Glutamatergic neuron (in vitro differentiated cells): ENCODE results near the gene ITK. TPM values are rescaled to one million over a fixed set of nuclear protein-coding genes. Genes with fewer than 3 reads are reported as not detected.

Source experiments
- DNase-seq: peaks from one replicate; pipeline ENCODE4 v3.0.0; 2022
- H3K27ac Mint-ChIP-seq: one replicate; pipeline ENCODE4 v1.8.0; 2020; ENCODE audit warnings: mild to moderate bottlenecking, mixed read lengths, inconsistent platforms; ENCODE audit not compliant: unreplicated experiment
- H3K27me3 Mint-ChIP-seq: one replicate; pipeline ENCODE4 v1.8.0; 2020; ENCODE audit warnings: mild to moderate bottlenecking, moderate library complexity, mixed read lengths, inconsistent platforms; ENCODE audit not compliant: unreplicated experiment
- H3K36me3 Mint-ChIP-seq: one replicate; pipeline ENCODE4 v1.8.0; 2020; ENCODE audit warnings: mild to moderate bottlenecking, mixed read lengths, inconsistent platforms; ENCODE audit not compliant: unreplicated experiment
- H3K4me1 Mint-ChIP-seq: one replicate; pipeline ENCODE4 v1.8.0; 2020; ENCODE audit warnings: mild to moderate bottlenecking, low read depth, mixed read lengths, inconsistent platforms; ENCODE audit not compliant: unreplicated experiment
- H3K4me3 Mint-ChIP-seq: one replicate; pipeline ENCODE4 v1.8.0; 2020; ENCODE audit warnings: mild to moderate bottlenecking, mixed read lengths, inconsistent platforms; ENCODE audit not compliant: unreplicated experiment
- H3K9me3 Mint-ChIP-seq: one replicate; pipeline ENCODE4 v1.8.0; 2020; ENCODE audit warnings: mild to moderate bottlenecking, moderate library complexity, mixed read lengths, inconsistent platforms; ENCODE audit not compliant: unreplicated experiment
- total RNA-seq: library from RNA; stranded (reverse); fragmentation: NEBNext Ultra II Directional; extraction: Animal tissue kit (Norgen Biotek cat#: 25700); gene quantifications from one replicate; pipeline ENCODE4 v1.2.1, GENCODE V29; 2021; ENCODE audit not compliant: unreplicated experiment
- TF ChIP-seq, protein P1 (sequence below): fragments of 200-600 bp; sonication (generic); IDR thresholded peaks from one replicate; pipeline ENCODE4 v1.5.0; 2021; ENCODE audit not compliant: partially characterized antibody, unreplicated experiment

Gene ITK
- total RNA-seq, 1 donor from 2014 or later = not detected

DNA sequence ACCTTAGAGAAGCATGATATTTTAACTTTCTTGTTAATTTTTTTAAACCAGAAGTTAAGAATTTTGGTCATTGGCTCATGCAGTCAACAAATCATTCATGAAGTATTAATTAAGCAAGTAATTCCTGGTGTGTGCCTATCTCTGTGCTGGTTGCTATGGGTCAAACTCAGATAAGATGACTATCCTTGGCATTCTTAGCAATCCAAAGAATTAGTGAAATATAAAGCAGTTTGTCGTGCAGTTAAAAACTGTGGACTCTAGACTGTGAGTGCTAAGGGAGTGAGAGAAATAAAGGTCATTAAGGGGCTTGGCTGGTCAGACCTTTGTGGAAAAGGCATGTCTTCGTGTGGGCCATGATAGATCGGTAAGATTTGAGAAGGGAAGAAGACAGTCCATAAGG, 90.1 kb downstream of the ITK start:
- Mint-ChIP-seq H3K27ac (no peak overlapping the region), H3K4me1 (peaks cover 10% of the 10 kb centered on the region), H3K9me3 (no peaks in the 10 kb centered on the region), H3K4me3 (no peak overlapping the region), H3K36me3 (no peaks in the 10 kb centered on the region), H3K27me3 (no peaks in the 10 kb centered on the region)
- TF ChIP-seq, protein P1, sequence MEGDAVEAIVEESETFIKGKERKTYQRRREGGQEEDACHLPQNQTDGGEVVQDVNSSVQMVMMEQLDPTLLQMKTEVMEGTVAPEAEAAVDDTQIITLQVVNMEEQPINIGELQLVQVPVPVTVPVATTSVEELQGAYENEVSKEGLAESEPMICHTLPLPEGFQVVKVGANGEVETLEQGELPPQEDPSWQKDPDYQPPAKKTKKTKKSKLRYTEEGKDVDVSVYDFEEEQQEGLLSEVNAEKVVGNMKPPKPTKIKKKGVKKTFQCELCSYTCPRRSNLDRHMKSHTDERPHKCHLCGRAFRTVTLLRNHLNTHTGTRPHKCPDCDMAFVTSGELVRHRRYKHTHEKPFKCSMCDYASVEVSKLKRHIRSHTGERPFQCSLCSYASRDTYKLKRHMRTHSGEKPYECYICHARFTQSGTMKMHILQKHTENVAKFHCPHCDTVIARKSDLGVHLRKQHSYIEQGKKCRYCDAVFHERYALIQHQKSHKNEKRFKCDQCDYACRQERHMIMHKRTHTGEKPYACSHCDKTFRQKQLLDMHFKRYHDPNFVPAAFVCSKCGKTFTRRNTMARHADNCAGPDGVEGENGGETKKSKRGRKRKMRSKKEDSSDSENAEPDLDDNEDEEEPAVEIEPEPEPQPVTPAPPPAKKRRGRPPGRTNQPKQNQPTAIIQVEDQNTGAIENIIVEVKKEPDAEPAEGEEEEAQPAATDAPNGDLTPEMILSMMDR = no peak
- no peak for DNase-seq

DNA sequence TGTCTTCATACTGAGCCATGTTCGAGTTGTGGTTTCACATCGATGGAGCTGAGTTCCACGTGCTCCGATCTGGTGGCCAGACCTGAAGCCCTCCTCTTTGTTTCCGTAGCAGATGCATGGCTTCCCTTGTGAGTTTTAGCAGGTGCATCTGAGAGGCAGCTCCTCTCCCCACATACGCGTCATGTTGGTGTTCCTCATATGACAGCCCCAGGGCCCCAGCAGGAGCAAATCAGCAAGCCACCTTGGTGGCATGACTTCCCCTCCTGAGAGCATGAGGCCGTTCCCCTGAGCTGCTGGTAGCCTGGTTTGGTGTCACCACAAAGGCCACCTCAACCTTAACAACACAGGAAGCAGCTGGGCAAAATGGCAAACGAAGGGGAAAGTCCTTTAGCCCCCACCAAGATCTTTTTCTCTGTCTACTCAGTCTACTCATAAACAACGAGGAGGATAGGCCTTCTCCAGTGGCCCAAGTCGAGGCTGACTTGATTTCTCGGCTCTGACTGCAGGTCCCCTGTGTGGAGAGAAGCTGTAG, 91.2 kb downstream of the ITK start:
- DNase-seq = no peak
- Mint-ChIP-seq H3K9me3 (no peaks in the 10 kb centered on the region), H3K4me1 (peaks cover 10% of the 10 kb centered on the region), H3K27ac (no peak overlapping the region), H3K36me3 (no peaks in the 10 kb centered on the region), H3K4me3 (no peak overlapping the region), H3K27me3 (no peaks in the 10 kb centered on the region)
- TF ChIP-seq, protein P1 = no peak

DNA sequence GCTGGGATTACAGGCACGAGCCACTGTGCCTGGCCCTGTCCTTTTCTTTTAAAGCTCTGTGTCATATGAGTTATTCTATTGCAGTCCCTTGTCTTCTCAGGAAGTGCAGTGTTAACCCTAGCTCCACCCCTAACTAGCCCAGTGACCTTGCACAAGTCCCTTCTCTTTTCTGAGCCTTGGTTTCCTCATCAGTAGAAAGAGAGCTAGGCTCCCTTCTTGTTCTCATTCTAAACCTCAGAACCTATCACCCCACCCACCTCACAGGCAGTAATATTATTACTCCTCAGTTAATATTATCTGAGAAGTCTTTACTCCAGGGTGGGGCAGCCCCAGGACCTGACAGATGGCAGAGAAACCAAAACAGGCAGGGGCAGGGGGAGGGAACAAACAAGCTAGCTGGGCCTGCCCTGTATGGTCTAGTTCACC, 92.5 kb downstream of the ITK start:
- no peaks in the 10 kb centered on the region for H3K9me3 Mint-ChIP-seq
- no peaks in the 10 kb centered on the region for H3K27me3 Mint-ChIP-seq
- TF ChIP-seq, protein P1 = no peak
- no peak for DNase-seq
- peaks cover 5% of the 10 kb centered on the region for H3K4me1 Mint-ChIP-seq
- no peaks in the 10 kb centered on the region for H3K36me3 Mint-ChIP-seq
- H3K27ac Mint-ChIP-seq = no peak overlapping the region
- H3K4me3 Mint-ChIP-seq = no peak overlapping the region

DNA sequence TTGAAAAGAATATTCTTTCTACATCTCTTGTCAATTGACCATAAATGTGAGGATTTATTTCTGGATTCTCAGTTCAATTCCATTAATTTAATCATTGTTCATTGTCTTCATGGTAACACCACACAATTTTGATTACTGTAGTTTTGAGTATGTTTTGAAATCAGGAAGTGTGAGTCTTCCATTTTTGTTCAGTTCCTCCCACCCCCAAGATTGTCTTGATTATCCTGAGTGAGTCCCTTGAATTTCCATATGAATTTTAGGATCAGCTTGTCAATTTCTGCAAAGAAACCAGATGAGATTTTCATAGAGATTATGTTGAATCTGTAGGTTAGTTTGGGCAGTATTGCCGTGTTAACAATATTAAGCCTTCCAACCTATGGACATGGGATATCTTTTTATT, 94.8 kb downstream of the ITK start:
- Mint-ChIP-seq H3K4me3 (no peak overlapping the region), H3K9me3 (no peaks in the 10 kb centered on the region), H3K27ac (no peak overlapping the region), H3K27me3 (no peaks in the 10 kb centered on the region), H3K4me1 (peaks cover 5% of the 10 kb centered on the region), H3K36me3 (no peaks in the 10 kb centered on the region)
- DNase-seq = no peak
- TF ChIP-seq, protein P1 = no peak

DNA sequence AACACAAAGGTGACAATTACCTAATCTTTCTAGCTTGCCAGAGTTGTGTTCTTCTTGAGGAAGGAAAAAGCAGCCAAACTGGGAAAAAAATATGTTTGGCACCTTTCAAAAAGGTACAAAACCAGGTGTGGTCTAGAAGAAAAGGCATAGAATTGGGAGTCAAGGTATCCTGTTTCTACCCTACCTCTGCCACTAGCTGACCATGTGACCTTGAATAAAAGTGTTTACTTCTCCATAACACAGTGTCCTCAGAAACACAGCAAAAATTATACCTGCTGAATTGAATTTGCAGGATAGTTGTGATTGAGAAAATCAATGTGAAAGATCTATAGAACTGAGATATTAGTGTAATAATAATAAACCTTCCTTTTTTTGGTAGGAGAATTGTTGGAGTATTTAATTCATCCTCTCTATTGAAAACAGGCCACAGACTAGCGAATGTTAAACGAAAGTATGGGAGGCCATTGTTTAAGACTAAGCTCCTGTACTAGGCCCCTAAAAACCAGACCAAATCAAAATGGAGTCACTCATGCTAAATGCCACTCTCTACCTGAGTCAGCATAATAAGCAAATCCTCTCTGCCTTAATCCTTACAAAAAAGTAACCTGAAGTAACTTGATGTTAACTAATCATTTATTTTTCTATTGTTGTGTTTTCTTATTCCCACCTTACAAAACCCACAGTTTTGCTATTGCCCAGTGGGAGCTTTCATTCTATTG, 97.8 kb downstream of the ITK start:
- H3K27me3 Mint-ChIP-seq = peaks cover 2% of the 10 kb centered on the region
- H3K4me3 Mint-ChIP-seq = no peak overlapping the region
- TF ChIP-seq, protein P1 = no peak
- H3K4me1 Mint-ChIP-seq = peaks cover 1% of the 10 kb centered on the region
- no peaks in the 10 kb centered on the region for H3K36me3 Mint-ChIP-seq
- H3K9me3 Mint-ChIP-seq = no peaks in the 10 kb centered on the region
- no peak for DNase-seq
- no peak overlapping the region for H3K27ac Mint-ChIP-seq
